CD4-positive, alpha-beta T cell treated with Interleukin-12 subunit alpha and Interleukin-12 subunit beta, for 1 hour (primary cell): ENCODE data around the gene P2RY2.

ENCODE experiments used
- DNase-seq: peaks from one replicate; pipeline ENCODE4 v3.0.0-alpha.2; 2020

Gene P2RY2

GRCh38 chr11:73248526-73249185 lies 30.6 kb downstream of the P2RY2 start:
- no peak for DNase-seq

DNA sequence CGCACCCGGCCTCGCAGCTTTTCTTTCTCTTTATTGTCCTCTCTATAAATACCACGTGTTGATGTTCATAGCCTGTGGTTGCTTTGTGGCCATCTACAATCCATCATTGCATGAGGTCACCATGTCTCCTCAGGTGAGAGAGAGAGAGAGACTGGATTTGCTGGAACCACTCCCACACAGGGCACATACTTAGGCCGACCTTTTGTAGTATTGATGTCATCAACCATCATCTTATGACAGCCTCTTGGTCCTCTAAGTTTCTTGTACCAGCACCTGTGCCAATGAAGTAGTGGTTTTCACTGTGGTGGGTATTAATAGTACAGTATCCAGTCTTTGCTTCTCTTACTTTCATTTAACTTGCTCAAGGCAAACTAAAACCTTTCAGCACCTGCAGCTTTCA lies 31.2 kb downstream of the P2RY2 start:
- DNase-seq = no peak

GRCh38 chr11:73249853-73250783 lies 32.0 kb downstream of the P2RY2 start:
- no peak for DNase-seq

- no peak for DNase-seq
Measured at GRCh38 chr11:73252577-73253191, 34.6 kb downstream of the P2RY2 start.

GRCh38 chr11:73257342-73258103 lies 39.4 kb downstream of the P2RY2 start:
- no peak for DNase-seq

GRCh38 chr11:73258104-73259035 lies 40.3 kb downstream of the P2RY2 start:
- no peak for DNase-seq

DNA sequence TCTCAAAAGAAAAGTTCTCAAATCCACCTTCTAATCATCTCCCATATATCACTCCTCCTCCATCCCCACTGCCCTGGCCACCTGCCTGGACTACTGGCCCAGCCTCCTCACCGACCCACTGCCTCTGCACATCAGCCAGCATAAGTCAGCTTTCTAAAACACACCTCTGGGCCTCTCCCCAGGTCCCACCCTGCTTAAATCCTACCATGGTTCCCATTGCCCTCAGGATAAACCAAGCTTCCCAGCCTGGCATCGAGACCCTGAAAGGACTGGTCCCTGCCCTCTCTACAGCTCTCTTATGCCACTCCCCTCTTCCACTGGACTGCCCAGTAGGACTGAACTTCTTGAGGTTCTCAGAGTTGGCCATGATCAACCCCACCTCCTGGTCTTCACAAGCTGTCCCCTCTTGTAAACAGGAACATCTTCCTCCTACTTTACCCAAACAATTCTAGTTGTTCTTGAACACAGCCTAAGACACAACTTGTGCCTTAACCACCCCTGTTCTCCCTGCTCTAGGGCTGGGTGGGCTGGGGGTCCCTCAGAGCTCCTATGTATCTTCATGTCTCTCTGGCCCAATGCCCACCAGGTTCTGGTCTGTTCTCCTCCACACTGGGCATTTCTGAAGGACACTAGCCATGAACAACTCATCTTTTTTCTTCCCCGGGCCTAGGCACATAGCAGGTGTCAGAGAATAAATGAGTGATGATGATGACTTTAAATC lies 41.5 kb downstream of the P2RY2 start:
- DNase-seq = no peak

GRCh38 chr11:73260127-73260457 lies 42.0 kb downstream of the P2RY2 start:
- no peak for DNase-seq

- no peak for DNase-seq
Measured at GRCh38 chr11:73262851-73263495, 44.9 kb downstream of the P2RY2 start.

DNA sequence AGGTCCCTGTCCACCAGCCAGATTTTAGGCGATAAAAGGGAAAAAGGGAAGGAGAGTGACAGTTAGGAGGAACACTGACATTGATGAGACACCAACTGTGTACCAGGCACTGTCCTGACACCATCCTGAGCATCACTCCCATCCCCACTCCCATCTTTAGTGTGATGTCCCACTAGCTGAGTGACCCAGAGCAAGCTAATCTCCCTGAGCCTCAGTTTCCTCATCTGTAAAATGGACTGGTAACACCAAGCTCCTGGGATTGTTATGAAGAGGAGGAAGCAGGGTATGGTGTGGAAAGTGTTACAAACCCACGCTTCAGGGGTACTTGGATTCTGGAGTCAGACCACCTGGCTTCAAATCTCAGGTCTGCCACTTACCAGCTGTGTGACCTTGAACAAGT lies 45.6 kb downstream of the P2RY2 start:
- DNase-seq = no peak

DNA sequence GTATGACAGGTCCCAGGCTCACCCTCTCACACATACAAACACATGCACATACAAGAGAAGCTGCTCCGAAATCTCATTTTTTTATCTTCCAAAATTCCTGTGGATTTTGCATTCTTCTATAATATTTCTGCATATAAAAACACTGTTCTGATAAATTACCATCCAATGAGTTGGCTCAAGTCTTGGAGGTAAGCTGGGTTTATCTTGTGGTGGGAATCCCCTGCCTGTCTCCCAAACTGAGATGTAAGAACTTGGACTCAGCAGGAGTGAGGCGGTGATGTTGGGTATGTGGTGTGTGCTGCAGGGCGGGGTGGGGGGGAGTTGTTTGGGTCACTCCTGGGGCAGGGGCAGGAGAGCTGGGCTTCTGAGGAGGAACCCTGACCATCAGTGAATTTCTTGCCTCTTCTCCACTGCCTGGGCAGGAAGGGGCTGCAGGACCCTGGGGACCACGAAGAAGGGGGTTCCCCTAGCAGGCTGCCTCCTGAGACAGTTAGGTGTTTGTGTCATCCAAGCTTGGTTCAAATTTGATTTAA lies 47.3 kb downstream of the P2RY2 start:
- DNase-seq = no peak

DNA sequence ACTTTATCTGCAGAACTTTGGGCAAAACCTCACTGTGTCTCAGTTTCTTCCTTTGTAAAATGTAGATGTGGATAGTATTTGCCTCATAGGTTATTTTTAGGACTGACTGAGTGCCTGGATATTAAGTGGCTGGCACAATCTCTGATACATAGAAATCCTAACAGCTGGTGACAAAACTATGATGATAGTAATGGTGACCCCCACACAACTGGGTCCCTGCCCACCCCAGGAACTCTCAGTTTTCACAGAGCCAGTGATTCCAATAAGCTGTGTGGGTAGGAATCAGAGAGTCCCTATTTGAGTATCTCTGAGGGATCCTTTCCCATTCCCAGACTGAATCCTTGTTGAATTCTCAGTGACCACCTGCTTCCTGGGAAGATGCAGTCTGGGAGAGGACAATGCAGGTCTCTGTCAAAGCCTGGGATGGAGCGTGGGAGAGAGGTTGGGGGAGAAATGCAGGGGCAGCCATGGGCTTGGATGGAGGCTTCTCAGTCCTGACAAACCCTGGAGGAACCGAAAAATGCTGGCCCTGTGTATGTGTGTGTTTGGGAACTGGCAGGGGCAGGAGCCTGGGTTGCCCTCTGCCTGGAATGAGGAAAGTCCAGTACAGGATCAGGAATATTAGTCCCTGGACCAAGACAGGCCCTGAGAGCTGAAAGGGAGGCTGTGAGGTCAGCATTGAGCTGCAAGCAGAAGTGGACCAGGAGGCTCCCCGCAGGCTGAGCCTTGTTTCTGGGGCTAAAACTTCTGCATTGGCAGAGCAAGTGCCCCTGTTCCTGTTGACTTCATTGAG lies 48.0 kb downstream of the P2RY2 start:
- DNase-seq = no peak

GRCh38 chr11:73266646-73267020 lies 48.6 kb downstream of the P2RY2 start:
- no peak for DNase-seq

GRCh38 chr11:73267122-73267846 lies 49.2 kb downstream of the P2RY2 start:
- DNase-seq = no peak

DNA sequence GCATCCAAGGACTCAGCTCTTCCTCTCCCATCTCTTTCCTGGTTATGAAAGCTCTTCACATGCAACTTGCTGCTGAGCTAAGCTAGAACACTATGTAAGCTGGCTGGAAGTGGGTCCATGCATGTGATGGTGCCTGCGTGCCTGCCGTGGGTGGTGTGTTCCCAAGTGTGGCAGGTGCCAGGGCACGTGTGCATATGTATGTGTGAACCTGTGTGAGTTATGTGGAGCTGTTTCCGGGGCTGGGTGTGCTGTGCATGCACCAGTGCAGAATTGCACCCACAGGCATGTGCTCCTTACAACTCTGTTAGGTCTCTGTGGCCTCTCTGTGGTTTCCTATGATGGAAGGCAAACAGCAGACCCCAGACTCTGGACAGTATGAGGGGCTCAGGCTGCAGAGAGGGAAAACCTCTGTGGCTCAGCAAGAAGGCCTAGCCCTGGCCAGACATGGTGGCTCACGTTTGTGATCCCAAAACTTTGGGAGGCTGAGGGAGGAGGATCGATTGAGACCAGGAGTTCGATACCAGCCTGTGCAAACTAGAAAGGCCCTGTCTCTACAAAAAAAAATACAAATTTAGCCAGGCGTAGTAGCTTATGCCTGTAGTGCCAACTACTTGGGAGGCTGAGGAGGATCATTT lies 49.9 kb downstream of the P2RY2 start:
- DNase-seq = no peak

GRCh38 chr11:73268671-73269271 lies 50.7 kb downstream of the P2RY2 start:
- no peak for DNase-seq

DNA sequence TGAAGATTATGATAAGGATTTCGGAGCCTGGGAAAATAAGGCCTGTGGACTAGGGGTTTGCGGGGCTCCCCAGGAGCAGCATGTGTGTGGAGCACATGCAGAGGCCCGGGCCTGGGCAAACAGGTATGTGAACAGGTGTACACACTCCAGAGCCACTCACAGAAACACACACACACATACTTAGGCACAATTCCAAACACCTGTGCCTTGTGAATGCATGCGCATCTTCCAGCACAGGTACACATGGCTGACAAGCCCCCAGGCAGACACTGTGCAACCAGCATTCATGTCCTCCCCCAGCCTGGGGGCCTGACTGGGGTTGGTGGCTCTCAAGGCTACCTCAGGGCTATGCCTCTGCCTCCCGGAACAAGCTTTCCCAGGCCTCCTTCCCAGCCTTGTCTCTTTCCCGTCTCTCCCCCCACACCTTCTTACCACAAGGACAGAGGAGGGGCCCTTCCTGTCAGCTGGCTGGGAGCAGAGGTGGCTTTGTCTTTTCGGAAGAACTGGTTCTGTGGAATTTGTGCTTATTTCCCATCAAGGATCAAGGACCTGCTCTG lies 51.5 kb downstream of the P2RY2 start:
- no peak for DNase-seq
